Endothelial cell of umbilical vein (primary cell): ENCODE data around the gene ZP1. TPM values are rescaled to one million over a fixed set of nuclear protein-coding genes. Genes with fewer than 3 reads are reported as not detected.
A peak's percentile ranks its signal among the peaks of the same experiment; 100 is the strongest.

ENCODE experiments used
- BruUV-seq: library from RNA; stranded (reverse); fragments of 400-500 nt; replicated peaks from 2 replicates; lab custom pipeline; 2021; lab: Mats Ljungman, UMichigan
- CTCF ChIA-PET: fragments of 300-600, 350-600 bp; sonication (Branson Sonifier 250); formaldehyde crosslinking; loops from one replicate; lab custom pipeline; 2021; ENCODE audit warnings: antibody characterized with exemption, inconsistent platforms; lab: Charles Lee
- POLR2A ChIA-PET: fragments of 300-600, 350-600 bp; sonication (Branson Sonifier 250); formaldehyde crosslinking; loops from one replicate; lab custom pipeline; 2021; ENCODE audit warnings: antibody characterized with exemption, inconsistent platforms; lab: Charles Lee
- DNase-seq: peaks from one replicate; pipeline ENCODE4 v3.0.0-alpha.2; 2011; ENCODE audit warnings: low read depth, low spot score
- FAIRE-seq: peaks from 2 replicates; lab custom pipeline; 2011; peaks lifted over from hg19 to GRCh38; lab: Jason Lieb, UNC
- H2AFZ ChIP-seq: 2 replicates; pipeline ENCODE4 v1.6.0; 2012; ENCODE audit warnings: low read depth, low read length, control low read depth, inconsistent platforms
- H3K27ac ChIP-seq: 2 replicates; pipeline ENCODE4 v1.5.1; 2011; ENCODE audit warnings: low read depth, mild to moderate bottlenecking, control low read depth, low read length, moderate library complexity; ENCODE audit not compliant: insufficient read depth
- H3K27me3 ChIP-seq, 2 experiments: 2 replicates each; pipeline versions ENCODE4 v1.6.0 to v1.6.1; 2011; ENCODE audit warnings: low read length in 2 of 2, mixed read lengths in 1 of 2; ENCODE audit not compliant: control insufficient read depth in 2 of 2, insufficient read depth in 2 of 2
- H3K36me3 ChIP-seq, 2 experiments: 2 replicates in 1 of 2; 3 replicates in 1 of 2; pipeline ENCODE4 v1.5.1; 2011; ENCODE audit warnings: low read length in 2 of 2, mild to moderate bottlenecking in 1 of 2, moderate library complexity in 1 of 2; ENCODE audit not compliant: control insufficient read depth in 2 of 2, insufficient read depth in 2 of 2; ENCODE audit errors: extremely low read depth in 1 of 2
- H3K4me1 ChIP-seq: 3 replicates; pipeline ENCODE4 v1.5.1; 2011; ENCODE audit warnings: mild to moderate bottlenecking, low read length; ENCODE audit not compliant: control insufficient read depth, insufficient read depth; ENCODE audit errors: extremely low read depth
- H3K4me2 ChIP-seq: 2 replicates; pipeline ENCODE4 v1.6.1; 2011; ENCODE audit warnings: low read length, control low read depth, mixed read lengths; ENCODE audit not compliant: insufficient read depth
- H3K4me3 ChIP-seq, 3 experiments: fragments of 200-600 bp in 1 of 3; sonication (generic), shearing (Covaris generic) in 1 of 3; replicated peaks in 1 of 3; 2 replicates each; pipeline ENCODE4 v1.5.1; 2011 to 2016; ENCODE audit warnings: control low read depth in 3 of 3, low read length in 3 of 3, mild to moderate bottlenecking in 2 of 3, inconsistent platforms in 1 of 3, low read depth in 1 of 3, moderate library complexity in 1 of 3; ENCODE audit not compliant: insufficient read depth in 1 of 3
- H3K79me2 ChIP-seq: 2 replicates; pipeline ENCODE4 v1.6.0; 2012; ENCODE audit warnings: low read length, inconsistent platforms; ENCODE audit not compliant: control insufficient read depth, insufficient read depth
- H3K9ac ChIP-seq: replicated peaks from 2 replicates; pipeline ENCODE3; 2011; ENCODE audit warnings: low read length, control low read depth; ENCODE audit not compliant: insufficient read depth; ENCODE audit errors: extremely low read depth
- H3K9me1 ChIP-seq: replicated peaks from 3 replicates; pipeline ENCODE4 v1.6.0; 2011; ENCODE audit warnings: mild to moderate bottlenecking, low read length; ENCODE audit not compliant: control insufficient read depth, insufficient read depth; ENCODE audit errors: extremely low read depth
- H3K9me3 ChIP-seq: replicated peaks from 2 replicates; pipeline ENCODE4 v1.5.1; 2012; ENCODE audit warnings: low read length, inconsistent platforms; ENCODE audit not compliant: control insufficient read depth, insufficient read depth
- H4K20me1 ChIP-seq: replicated peaks from 2 replicates; pipeline ENCODE3; 2011; ENCODE audit warnings: mild to moderate bottlenecking, low read length; ENCODE audit not compliant: control insufficient read depth, insufficient read depth; ENCODE audit errors: extremely low read depth
- EZH2 ChIP-seq: IDR thresholded peaks from 2 replicates; pipeline ENCODE4 v1.6.1; 2012; ENCODE audit warnings: borderline replicate concordance, low read depth, mild to moderate bottlenecking, moderate library complexity, low read length, inconsistent platforms; ENCODE audit not compliant: severe bottlenecking
- FOS ChIP-seq: IDR thresholded peaks from 2 replicates; pipeline ENCODE4 v1.6.1; 2011; ENCODE audit warnings: mild to moderate bottlenecking, low read length, moderate library complexity, borderline replicate concordance; ENCODE audit not compliant: insufficient read depth
- GATA2 ChIP-seq: IDR thresholded peaks from 2 replicates; pipeline ENCODE4 v1.7.0; 2011; ENCODE audit warnings: low read depth, mild to moderate bottlenecking, moderate library complexity, mixed read lengths, low read length; ENCODE audit not compliant: insufficient read length, insufficient read depth
- JUN ChIP-seq: IDR thresholded peaks from 2 replicates; pipeline ENCODE4 v1.6.1; 2011; ENCODE audit warnings: borderline replicate concordance, low read depth; ENCODE audit not compliant: insufficient read length, insufficient read depth
- MYC ChIP-seq: IDR thresholded peaks from one replicate; pipeline ENCODE4 v1.6.1; 2011; ENCODE audit warnings: mild to moderate bottlenecking, low read depth, low read length
- POLR2A ChIP-seq: IDR thresholded peaks from 2 replicates; pipeline ENCODE4 v1.6.1; 2012; ENCODE audit warnings: low read depth, mild to moderate bottlenecking, control low read depth, low read length
- POLR2AphosphoS5 ChIP-seq: IDR thresholded peaks from 2 replicates; pipeline ENCODE4 v1.6.1; 2012; ENCODE audit warnings: low read depth, mild to moderate bottlenecking, control low read depth, low read length, moderate library complexity; ENCODE audit not compliant: insufficient read depth
- dilution Hi-C: fragments of 300-500 bp; cut with MboI; formaldehyde crosslinking; loops from one replicate; pipeline ENCODE4 v1.15.0; 2019; ENCODE audit warnings: low sequenced_read_pairs; ENCODE audit not compliant: extremely low pct_ligation_motif_present
- intact Hi-C: fragments of 100-400 bp; cut with micrococcal nuclease; formaldehyde crosslinking; loops from one replicate; pipeline ENCODE4 v1.10.0; 2022
- polyA plus RNA-seq, 4 experiments: library from polyadenylated mRNA; depleted of rRNA in 3 of 4; stranded (reverse) in 3 of 4; unstranded in 1 of 4; fragments of >200 nt; gene quantifications; 2 replicates each; pipeline versions ENCODE4 v1.2.1 to v1.2.3, GENCODE V29; 2011 to 2012; ENCODE audit warnings: missing spikeins in 1 of 4
- total RNA-seq: library from RNA; stranded (reverse); gene quantifications from 2 replicates; pipeline ENCODE4 v1.2.3, GENCODE V29; 2021
- TF ChIP-seq, protein P1 (sequence below), 2 donors: IDR thresholded peaks; 1 replicate in 1 of 2; 2 replicates in 1 of 2; pipeline ENCODE4 v1.5.1; 2011; ENCODE audit warnings: low read length in 2 of 2, mild to moderate bottlenecking in 2 of 2, moderate library complexity in 2 of 2, control low read depth in 1 of 2, inconsistent platforms in 1 of 2, low read depth in 1 of 2; ENCODE audit not compliant: insufficient read depth in 1 of 2; ENCODE audit errors: extremely low read depth in 1 of 2
- TF ChIP-seq, protein P2 (sequence below): IDR thresholded peaks from 2 replicates; pipeline ENCODE4 v1.6.1; 2011; ENCODE audit not compliant: insufficient read depth, insufficient read length

The ZP1 gene
- total and polyA plus RNA-seq, 2 donors (not counting 3 experiments of a cell fraction or from before 2014, with no cell fraction given) = not detected

DNA sequence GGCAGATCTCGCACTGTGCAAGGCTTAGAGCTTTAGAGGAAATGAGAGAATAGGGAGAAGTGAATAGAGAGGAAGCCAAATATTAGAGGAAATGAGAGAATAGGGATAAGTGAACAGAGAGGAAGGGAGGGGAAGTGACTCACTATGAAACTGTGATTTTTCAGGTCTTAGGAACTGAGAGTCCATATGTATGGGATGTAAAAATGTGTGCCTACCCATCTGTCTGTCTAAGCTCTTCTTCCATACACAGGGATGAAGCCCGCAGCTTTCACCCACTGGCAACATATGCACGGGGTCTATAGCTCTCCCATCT is 31.9 kb upstream of the ZP1 start:
- Histone ChIP-seq H3K4me3 (peak overlapping the region in 1 of 3 experiments; percentile 12), H3K27me3 (no peaks in the 10 kb centered on the region), H4K20me1 (no peaks in the 10 kb centered on the region), H3K27ac (peak overlapping the region; percentile 92), H3K9me1 (no peaks in the 10 kb centered on the region), H3K36me3 (no peaks in the 10 kb centered on the region), H3K79me2 (no peaks in the 10 kb centered on the region), H3K9me3 (no peaks in the 10 kb centered on the region), H3K4me1 (peaks cover 24% of the 10 kb centered on the region), H3K9ac (no peak overlapping the region), H2AFZ (peak overlapping the region; percentile 75), H3K4me2 (peak overlapping the region; percentile 63)
- FAIRE-seq (peak; percentile 96), DNase-seq (peak; percentile 83)
- dilution Hi-C loops (no loop called here), intact Hi-C loops (loop anchor here (1.0 to 10.0 kb wide), 2 partner anchors 25 to 319 kb away; no protein-coding TSS in a partner anchor)
- no TSS peak for BruUV-seq
- TF ChIP-seq MYC (no peak), POLR2AphosphoS5 (peak; percentile 74), POLR2A (peak; percentile 66), GATA2 (no peak), EZH2 (no peak), FOS (peak; percentile 87), JUN (peak; percentile 92)
- TF ChIP-seq, protein P1, sequence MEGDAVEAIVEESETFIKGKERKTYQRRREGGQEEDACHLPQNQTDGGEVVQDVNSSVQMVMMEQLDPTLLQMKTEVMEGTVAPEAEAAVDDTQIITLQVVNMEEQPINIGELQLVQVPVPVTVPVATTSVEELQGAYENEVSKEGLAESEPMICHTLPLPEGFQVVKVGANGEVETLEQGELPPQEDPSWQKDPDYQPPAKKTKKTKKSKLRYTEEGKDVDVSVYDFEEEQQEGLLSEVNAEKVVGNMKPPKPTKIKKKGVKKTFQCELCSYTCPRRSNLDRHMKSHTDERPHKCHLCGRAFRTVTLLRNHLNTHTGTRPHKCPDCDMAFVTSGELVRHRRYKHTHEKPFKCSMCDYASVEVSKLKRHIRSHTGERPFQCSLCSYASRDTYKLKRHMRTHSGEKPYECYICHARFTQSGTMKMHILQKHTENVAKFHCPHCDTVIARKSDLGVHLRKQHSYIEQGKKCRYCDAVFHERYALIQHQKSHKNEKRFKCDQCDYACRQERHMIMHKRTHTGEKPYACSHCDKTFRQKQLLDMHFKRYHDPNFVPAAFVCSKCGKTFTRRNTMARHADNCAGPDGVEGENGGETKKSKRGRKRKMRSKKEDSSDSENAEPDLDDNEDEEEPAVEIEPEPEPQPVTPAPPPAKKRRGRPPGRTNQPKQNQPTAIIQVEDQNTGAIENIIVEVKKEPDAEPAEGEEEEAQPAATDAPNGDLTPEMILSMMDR (IDR thresholded peaks at IDR 0.05; ENCODE audit: extremely low read depth in 1 of 2, insufficient read depth in 1 of 2, low read depth in 1 of 2, low read length in 2 of 2) = no peak
- TF ChIP-seq, protein P2, sequence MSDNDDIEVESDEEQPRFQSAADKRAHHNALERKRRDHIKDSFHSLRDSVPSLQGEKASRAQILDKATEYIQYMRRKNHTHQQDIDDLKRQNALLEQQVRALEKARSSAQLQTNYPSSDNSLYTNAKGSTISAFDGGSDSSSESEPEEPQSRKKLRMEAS = no peak
- POLR2A ChIA-PET = interaction anchor here (1.0 kb wide), 1 partner anchor 52 kb away, joined by 3 read pairs; no protein-coding TSS in a partner anchor
- CTCF ChIA-PET = interaction anchor here (0.8 to 12.7 kb wide), 8 partner anchors 8 to 69 kb away, joined by 3 to 607 read pairs (median 5); partner anchors contain the start of gene ZP1
